HCT116 (cell line): Measurements from ENCODE around the gene ERC1.
"Not testable (repeated sequence)": the region's sequence is repeated elsewhere in the genome, so short reads cannot be mapped to it uniquely, and the experiment has no call there.

Experiments used
- EZH2phosphoT487 ChIP-seq: fragments of 200-600 bp; IDR thresholded peaks from 2 replicates; pipeline ENCODE4 v1.6.1; 2018; ENCODE audit warnings: antibody characterized with exemption, borderline replicate concordance
- POLR2A ChIP-seq: IDR thresholded peaks from 2 replicates; pipeline ENCODE4 v1.7.0; 2011; ENCODE audit warnings: borderline replicate concordance; ENCODE audit not compliant: insufficient read depth, insufficient read length; ENCODE audit errors: extremely low read depth

- TF ChIP-seq EZH2phosphoT487, POLR2A: not testable (repeated sequence)
Measured at GRCh38 chr12:1208719-1209118, 217.7 kb downstream of the ERC1 start.
